CD4-positive, CD25-positive, alpha-beta regulatory T cell (primary cell): ENCODE data around the gene ZNF652. TPM values are rescaled to one million over a fixed set of nuclear protein-coding genes. Genes with fewer than 3 reads are reported as not detected.
A peak's percentile ranks its signal among the peaks of the same experiment; 100 is the strongest.

Experiments
- ATAC-seq, 2 donors: fragments of 150-1000 bp; cut with Tn5 transposase; one replicate each; pipeline ENCODE4 v1.10.0; 2021; ENCODE audit warnings: low read depth in 2 of 2, moderate number of reproducible peaks in 2 of 2, moderate library complexity in 1 of 2
- DNase-seq, 3 donors: peaks; one replicate each; pipeline versions ENCODE4 v3.0.0 to v3.0.0-alpha.2; 2012 to 2022; ENCODE audit warnings: mixed read lengths in 1 of 3
- H3K27ac ChIP-seq: one replicate; pipeline ENCODE4 v1.7.0; 2013; ENCODE audit warnings: mild to moderate bottlenecking, low read length; ENCODE audit not compliant: insufficient read depth, poor library complexity, severe bottlenecking
- H3K27me3 ChIP-seq: one replicate; pipeline ENCODE4 v1.7.0; 2013; ENCODE audit warnings: low read length; ENCODE audit not compliant: control insufficient read depth, insufficient read depth
- H3K36me3 ChIP-seq: one replicate; pipeline ENCODE4 v1.7.0; 2013; ENCODE audit warnings: mild to moderate bottlenecking, low read length, moderate library complexity; ENCODE audit not compliant: control insufficient read depth, insufficient read depth
- H3K4me1 ChIP-seq: 2 replicates; pipeline ENCODE4 v1.7.0; 2013; ENCODE audit warnings: mild to moderate bottlenecking, low read length; ENCODE audit not compliant: insufficient read depth, control insufficient read depth, poor library complexity, severe bottlenecking
- H3K4me3 ChIP-seq: one replicate; pipeline ENCODE4 v1.7.0; 2013; ENCODE audit warnings: low read depth, mild to moderate bottlenecking, low read length, moderate library complexity
- H3K9me3 ChIP-seq, 2 experiments: 1 replicate in 1 of 2; 2 replicates in 1 of 2; pipeline ENCODE4 v1.7.0; 2013; ENCODE audit warnings: low read length in 2 of 2, mild to moderate bottlenecking in 1 of 2, moderate library complexity in 1 of 2; ENCODE audit not compliant: control insufficient read depth in 2 of 2
- H3K27ac Mint-ChIP-seq, 3 donors: one replicate each; pipeline ENCODE4 v1.8.0; 2020 to 2022; ENCODE audit warnings: mild to moderate bottlenecking in 3 of 3, mixed read lengths in 3 of 3, moderate library complexity in 2 of 3
- H3K27me3 Mint-ChIP-seq: one replicate; pipeline ENCODE4 v1.8.0; 2022; ENCODE audit warnings: mild to moderate bottlenecking, mixed read lengths
- H3K36me3 Mint-ChIP-seq: one replicate; pipeline ENCODE4 v1.8.0; 2020; ENCODE audit warnings: mixed read lengths
- H3K4me1 Mint-ChIP-seq, 4 donors: one replicate each; pipeline ENCODE4 v1.8.0; 2020 to 2022; ENCODE audit warnings: mixed read lengths in 4 of 4, mild to moderate bottlenecking in 1 of 4
- H3K4me3 Mint-ChIP-seq, 4 donors: one replicate each; pipeline ENCODE4 v1.8.0; 2020 to 2022; ENCODE audit warnings: mild to moderate bottlenecking in 4 of 4, mixed read lengths in 4 of 4, moderate library complexity in 3 of 4
- H3K9me3 Mint-ChIP-seq, 7 donors: one replicate each; pipeline ENCODE4 v1.8.0; 2020 to 2022; ENCODE audit warnings: mixed read lengths in 7 of 7, mild to moderate bottlenecking in 3 of 7, moderate library complexity in 2 of 7
- polyA plus RNA-seq, 4 donors: library from polyadenylated mRNA; unstranded; fragments of 300-500 nt; fragmentation: Illumina TruSeq; gene quantifications; one replicate each; pipeline ENCODE4 v1.2.3, GENCODE V29; 2021
- total RNA-seq: library from RNA; stranded (reverse); gene quantifications from one replicate; pipeline ENCODE4 v1.2.3, GENCODE V29; 2022

Gene ZNF652
- total RNA-seq (34.4 TPM), polyA plus RNA-seq (10 to 100 TPM in 3 of 4 donors, 1 to 10 TPM in 1; 8.9 to 22.3 (median 14.9) TPM)

DNA sequence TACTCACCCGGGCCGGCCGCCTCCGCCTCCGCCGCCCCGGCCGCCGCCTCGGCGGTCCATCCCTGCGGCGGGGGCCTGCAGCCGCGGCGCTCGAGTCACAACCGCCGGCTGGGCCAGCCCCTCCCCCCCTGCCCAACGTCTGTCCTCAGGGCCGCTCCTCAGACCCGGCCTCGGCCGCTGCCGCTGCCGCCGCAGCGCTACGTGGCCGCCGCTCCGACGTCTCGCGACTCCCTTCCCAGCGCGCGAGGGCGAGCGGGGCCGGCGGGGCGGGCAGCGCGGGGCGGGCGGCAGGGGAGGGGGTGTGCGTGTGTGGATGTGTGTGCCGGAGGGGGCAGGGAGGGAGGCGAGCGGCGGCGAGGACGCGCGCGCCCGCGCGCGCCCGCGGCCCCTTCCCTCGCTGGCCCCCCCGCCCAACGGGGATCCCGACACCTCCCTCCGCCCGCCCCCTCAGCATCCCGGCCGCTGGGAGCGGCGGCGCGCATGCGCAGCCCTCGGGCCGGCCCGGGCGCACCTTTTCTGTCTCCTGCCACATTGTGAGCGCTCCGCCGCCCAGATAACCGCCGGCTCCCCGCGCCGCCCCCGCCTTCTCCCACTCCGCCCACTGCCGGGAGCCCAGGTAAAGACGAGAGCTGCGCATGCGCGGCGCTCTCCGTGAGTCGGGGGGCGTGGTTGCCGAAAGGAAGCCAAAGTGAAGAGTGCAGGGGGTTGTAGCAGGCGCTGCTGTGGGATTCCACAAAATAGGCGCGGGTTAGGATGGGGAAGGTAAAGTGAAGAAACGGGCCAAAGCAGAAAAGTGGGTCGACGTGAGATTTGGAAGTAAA lies at the start of gene ZNF652:
Gene ZNF652 (minus strand): TSS at position 349 of the 821 bp plus-strand sequence. CDS start 44,525 bp downstream, outside the sequence.
- Histone ChIP-seq H3K36me3 (no peaks in the 10 kb centered on the region), H3K4me1 (peaks cover 45% of the 10 kb centered on the region), H3K27ac (peak within 1 kb of the TSS; percentile 84), H3K27me3 (no peaks in the 10 kb centered on the region), H3K4me3 (peak within 1 kb of the TSS; percentile 94), H3K9me3 (no peaks in the 10 kb centered on the region)
- H3K27me3 Mint-ChIP-seq, result no peaks in the 10 kb centered on the region
- ATAC-seq (peak; percentile 72 to 75), DNase-seq (peak; percentile 93 to 97 (median 95))
- H3K36me3 Mint-ChIP-seq, result peaks cover 4% of the 10 kb centered on the region
- H3K4me1 Mint-ChIP-seq, result peaks cover 23 to 54% (median 46%) of the 10 kb centered on the region in 4 donors
- peak within 1 kb of the TSS; percentile 95 to 97 (median 97) for H3K27ac Mint-ChIP-seq
- H3K9me3 Mint-ChIP-seq, result no peaks in the 10 kb centered on the region
- H3K4me3 Mint-ChIP-seq, result peak within 1 kb of the TSS; percentile 91 to 99 (median 96)

DNA sequence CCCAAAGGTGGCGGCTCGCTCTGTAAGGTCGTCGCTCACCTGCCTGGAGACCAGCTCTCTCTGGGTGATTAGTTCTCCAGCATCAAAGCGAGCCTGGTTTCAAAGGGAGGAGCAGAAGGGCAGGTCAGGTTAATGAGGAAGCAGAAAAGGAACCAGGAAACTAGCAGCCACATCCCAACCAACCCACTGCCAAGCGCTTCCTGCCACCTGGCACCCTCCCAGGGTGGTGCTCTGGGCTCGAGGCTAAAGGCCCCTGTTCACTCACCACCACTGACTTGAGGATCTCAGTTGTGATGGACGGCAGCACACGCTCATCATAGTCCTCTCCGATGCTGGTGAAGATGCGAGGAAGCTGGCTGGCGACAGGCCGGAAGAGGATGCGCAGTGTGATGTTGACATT lies 47.0 kb upstream of the ZNF652 start:
- peaks cover 80% of the 10 kb centered on the region for H3K36me3 ChIP-seq
- ATAC-seq (no peak), DNase-seq (no peak)
- Mint-ChIP-seq H3K9me3 (no peaks in the 10 kb centered on the region), H3K36me3 (peaks cover 63% of the 10 kb centered on the region), H3K4me1 (peaks cover 8 to 50% (median 18%) of the 10 kb centered on the region in 4 donors), H3K27ac (peak overlapping the region in 1 of 3 donors; percentile 40), H3K4me3 (no peak overlapping the region), H3K27me3 (no peaks in the 10 kb centered on the region)
- H3K4me1 ChIP-seq, result peaks cover 8% of the 10 kb centered on the region
- no peaks in the 10 kb centered on the region for H3K27me3 ChIP-seq
- H3K27ac ChIP-seq, result no peak overlapping the region
- no peak overlapping the region for H3K4me3 ChIP-seq
- no peaks in the 10 kb centered on the region for H3K9me3 ChIP-seq

DNA sequence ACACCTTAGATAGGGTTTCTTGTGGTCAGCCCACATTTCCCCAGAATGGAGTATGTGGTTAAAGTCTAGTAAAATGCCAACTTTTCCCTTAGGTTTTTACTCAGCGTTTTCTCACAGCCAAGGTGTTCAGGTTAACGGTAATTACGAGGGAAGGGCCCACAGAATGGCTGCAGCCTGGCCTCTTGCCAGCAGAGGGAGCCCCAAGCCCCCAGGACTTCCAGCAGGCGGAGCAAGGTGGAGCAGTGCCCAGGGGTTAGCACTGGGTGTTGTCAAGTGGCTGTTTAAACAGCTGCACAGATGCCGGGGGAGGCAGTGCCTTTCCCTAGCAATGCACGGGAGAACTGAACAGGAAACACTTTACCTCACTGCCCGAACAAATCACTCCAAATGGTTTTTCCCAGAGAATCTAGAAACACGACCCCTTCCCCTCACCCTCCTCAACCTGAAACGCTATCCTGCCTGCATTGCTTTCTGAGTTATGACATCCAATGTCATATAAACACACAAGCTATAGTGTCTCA lies 46.0 kb upstream of the ZNF652 start:
- H3K36me3 ChIP-seq, result peaks cover 87% of the 10 kb centered on the region
- peaks cover 8 to 46% (median 16%) of the 10 kb centered on the region in 4 donors for H3K4me1 Mint-ChIP-seq
- H3K27ac ChIP-seq, result no peak overlapping the region
- DNase-seq (peak; percentile 67 to 82 (median 81)), ATAC-seq (peak; percentile 96)
- H3K4me1 ChIP-seq, result peaks cover 6% of the 10 kb centered on the region
- peak overlapping the region in 1 of 4 donors; percentile 75 for H3K4me3 Mint-ChIP-seq
- peak overlapping the region in 2 of 3 donors; percentile 36 to 40 for H3K27ac Mint-ChIP-seq
- peak overlapping the region; percentile 39 for H3K4me3 ChIP-seq
- H3K9me3 ChIP-seq, result no peaks in the 10 kb centered on the region
- H3K27me3 Mint-ChIP-seq, result no peaks in the 10 kb centered on the region
- no peaks in the 10 kb centered on the region for H3K9me3 Mint-ChIP-seq
- H3K27me3 ChIP-seq, result no peaks in the 10 kb centered on the region
- peaks cover 69% of the 10 kb centered on the region for H3K36me3 Mint-ChIP-seq

DNA sequence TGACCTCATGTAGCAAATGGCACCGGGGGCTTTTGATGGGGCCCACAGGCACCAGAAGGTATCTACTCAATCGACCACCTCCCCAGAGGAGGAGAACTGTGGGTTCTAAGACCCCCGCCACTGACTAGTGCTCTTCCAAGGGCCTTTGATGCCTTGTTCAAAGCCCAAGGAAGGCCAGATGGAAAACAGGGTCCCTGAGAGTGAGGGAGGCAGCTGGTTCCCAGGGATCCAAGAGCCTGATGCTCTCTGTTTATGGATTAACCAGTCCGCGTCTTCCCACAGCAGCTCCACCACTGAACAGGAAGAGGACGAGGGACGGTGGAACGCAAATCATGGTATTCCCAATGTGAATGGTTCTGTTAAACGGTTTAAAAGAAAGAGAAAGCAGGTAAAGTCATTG lies 45.0 kb upstream of the ZNF652 start:
- Mint-ChIP-seq H3K4me1 (peaks cover 8 to 40% (median 16%) of the 10 kb centered on the region in 4 donors), H3K36me3 (peaks cover 71% of the 10 kb centered on the region), H3K27me3 (no peaks in the 10 kb centered on the region), H3K27ac (no peak overlapping the region), H3K4me3 (no peak overlapping the region), H3K9me3 (no peaks in the 10 kb centered on the region)
- DNase-seq, result no peak
- H3K27me3 ChIP-seq, result no peaks in the 10 kb centered on the region
- peaks cover 78% of the 10 kb centered on the region for H3K36me3 ChIP-seq
- ATAC-seq, result no peak
- no peak overlapping the region for H3K4me3 ChIP-seq
- H3K9me3 ChIP-seq, result no peaks in the 10 kb centered on the region
- H3K27ac ChIP-seq, result no peak overlapping the region
- peaks cover 6% of the 10 kb centered on the region for H3K4me1 ChIP-seq

DNA sequence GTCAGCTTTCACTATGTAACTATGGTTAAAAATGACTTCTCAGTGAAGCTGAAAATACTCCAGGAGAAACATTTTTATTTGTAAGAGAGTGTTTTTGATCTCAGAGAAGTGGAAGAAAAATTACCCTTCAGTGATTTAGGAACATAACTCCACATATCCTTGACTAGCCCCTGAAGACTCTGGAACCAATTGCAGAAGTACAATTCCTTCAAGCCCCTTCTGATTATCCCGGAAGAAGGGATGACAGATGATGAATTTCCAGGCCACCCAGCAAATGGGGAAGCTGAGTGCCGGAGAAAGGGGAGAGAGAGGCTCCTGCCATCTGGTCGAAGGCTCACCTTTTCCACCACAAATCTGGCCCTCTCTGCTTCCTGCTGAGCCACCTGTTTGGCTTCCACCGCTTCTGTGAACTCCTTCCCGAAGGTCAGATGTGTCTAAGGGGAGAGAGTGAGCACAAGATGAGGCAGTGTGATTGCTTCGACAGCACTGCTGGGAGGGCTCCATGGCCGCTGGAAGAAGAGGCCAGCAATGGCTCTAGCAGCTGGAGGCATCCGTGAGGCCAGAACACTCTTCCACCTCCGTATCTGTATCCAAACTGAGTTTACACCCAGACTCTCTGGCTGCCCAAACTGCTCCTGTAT lies 44.5 kb upstream of the ZNF652 start:
- Histone ChIP-seq H3K4me1 (peaks cover 6% of the 10 kb centered on the region), H3K9me3 (no peaks in the 10 kb centered on the region), H3K27me3 (no peaks in the 10 kb centered on the region), H3K4me3 (no peak overlapping the region), H3K36me3 (peaks cover 72% of the 10 kb centered on the region), H3K27ac (no peak overlapping the region)
- no peak overlapping the region for H3K4me3 Mint-ChIP-seq
- DNase-seq (no peak), ATAC-seq (no peak)
- no peaks in the 10 kb centered on the region for H3K9me3 Mint-ChIP-seq
- H3K27me3 Mint-ChIP-seq, result no peaks in the 10 kb centered on the region
- peak overlapping the region in 1 of 3 donors; percentile 54 for H3K27ac Mint-ChIP-seq
- H3K4me1 Mint-ChIP-seq, result peaks cover 8 to 35% (median 13%) of the 10 kb centered on the region in 4 donors
- peaks cover 66% of the 10 kb centered on the region for H3K36me3 Mint-ChIP-seq

DNA sequence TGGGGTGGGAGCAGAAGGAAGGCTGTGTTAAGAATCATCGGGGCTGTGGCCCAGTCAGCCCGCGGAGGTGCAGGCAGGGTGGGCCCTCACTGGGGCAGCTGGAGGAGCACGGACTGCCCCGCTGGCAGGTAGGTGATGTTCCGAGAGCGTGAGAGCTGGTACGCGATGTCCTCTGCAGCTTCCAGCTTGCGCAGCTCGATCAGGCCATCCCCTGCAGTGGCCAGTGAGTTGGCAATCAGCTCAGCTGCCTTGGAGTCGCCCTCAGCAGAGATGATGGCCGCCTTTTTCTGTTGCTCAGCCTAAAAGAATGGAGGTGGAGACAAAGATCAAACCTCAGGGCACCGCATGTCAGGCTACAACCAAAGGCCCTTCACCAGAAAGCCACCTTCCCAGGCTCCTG lies 42.9 kb upstream of the ZNF652 start:
- H3K4me3 Mint-ChIP-seq, result no peak overlapping the region
- no peak for ATAC-seq
- no peak for DNase-seq
- Histone ChIP-seq H3K27ac (no peak overlapping the region), H3K27me3 (no peaks in the 10 kb centered on the region), H3K4me1 (peaks cover 6% of the 10 kb centered on the region), H3K9me3 (no peaks in the 10 kb centered on the region), H3K4me3 (no peak overlapping the region), H3K36me3 (peaks cover 56% of the 10 kb centered on the region)
- H3K36me3 Mint-ChIP-seq, result peaks cover 54% of the 10 kb centered on the region
- no peak overlapping the region for H3K27ac Mint-ChIP-seq
- no peaks in the 10 kb centered on the region for H3K9me3 Mint-ChIP-seq
- H3K4me1 Mint-ChIP-seq, result peaks cover 6 to 27% (median 11%) of the 10 kb centered on the region in 4 donors
- no peaks in the 10 kb centered on the region for H3K27me3 Mint-ChIP-seq

DNA sequence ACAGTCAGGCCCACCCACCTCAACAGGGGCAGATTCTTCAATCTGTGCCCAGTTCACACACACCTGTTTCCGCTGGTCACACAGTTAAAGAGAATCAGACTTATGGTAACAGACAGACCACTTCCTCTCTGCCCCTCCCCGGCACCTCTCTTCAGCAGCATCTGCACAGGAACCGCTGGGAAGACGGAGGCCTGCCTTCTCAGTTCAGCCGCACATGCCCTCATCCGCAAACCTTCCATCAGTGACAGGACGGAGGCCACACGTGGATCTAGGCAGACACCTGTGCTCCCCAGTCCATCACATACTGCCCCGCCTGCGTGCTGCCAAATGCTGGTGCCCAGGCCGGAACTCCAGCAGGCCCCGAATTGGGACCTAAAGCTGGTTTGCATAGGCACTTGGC lies 42.3 kb upstream of the ZNF652 start:
- H3K36me3 ChIP-seq, result peaks cover 52% of the 10 kb centered on the region

More for the DNA sequence above, 42.3 kb upstream of the ZNF652 start:
- Histone ChIP-seq H3K4me1 (peaks cover 6% of the 10 kb centered on the region), H3K27ac (no peak overlapping the region), H3K4me3 (no peak overlapping the region), H3K27me3 (no peaks in the 10 kb centered on the region), H3K9me3 (no peaks in the 10 kb centered on the region)
- H3K9me3 Mint-ChIP-seq, result no peaks in the 10 kb centered on the region
- H3K36me3 Mint-ChIP-seq, result peaks cover 54% of the 10 kb centered on the region
- H3K4me3 Mint-ChIP-seq, result no peak overlapping the region
- no peaks in the 10 kb centered on the region for H3K27me3 Mint-ChIP-seq
- ATAC-seq (no peak), DNase-seq (peak in 1 of 3 donors; percentile 54)
- peaks cover 6 to 27% (median 11%) of the 10 kb centered on the region in 4 donors for H3K4me1 Mint-ChIP-seq
- H3K27ac Mint-ChIP-seq, result peak overlapping the region in 1 of 3 donors; percentile 79
